Activated T-helper 1 cell treated with Interleukin-2 at 50 U/mL for 16 hours (primary cell): ENCODE measurements around the gene FAM167B.

Experiments
- DNase-seq: peaks from one replicate; pipeline ENCODE4 v3.0.0-alpha.2; 2020; ENCODE audit warnings: low read depth

The FAM167B gene

GRCh38 chr1:32223683-32224082 is 23.3 kb upstream of the FAM167B start:
- no peak for DNase-seq

GRCh38 chr1:32224285-32224684 is 22.7 kb upstream of the FAM167B start:
- no peak for DNase-seq

DNA sequence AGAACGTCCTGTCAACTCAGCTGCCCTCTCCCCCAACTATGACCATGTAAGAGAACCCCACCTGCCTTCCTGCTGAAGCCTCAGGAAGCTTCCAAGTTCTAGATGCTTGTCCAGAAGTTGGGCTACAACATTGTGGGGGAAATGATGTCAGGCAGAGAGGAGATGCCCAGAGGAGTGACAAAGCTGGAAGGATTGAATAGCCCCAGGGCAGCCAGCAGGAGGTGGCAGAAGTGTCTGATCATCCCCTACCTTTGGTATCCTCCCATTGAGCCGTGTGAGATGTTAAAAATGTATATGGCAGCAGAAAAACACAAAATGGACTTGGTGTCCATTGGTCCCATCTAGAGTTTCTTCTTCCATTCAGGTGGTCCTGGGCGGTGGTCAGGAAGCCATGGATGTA is 18.3 kb upstream of the FAM167B start:
- no peak for DNase-seq

DNA sequence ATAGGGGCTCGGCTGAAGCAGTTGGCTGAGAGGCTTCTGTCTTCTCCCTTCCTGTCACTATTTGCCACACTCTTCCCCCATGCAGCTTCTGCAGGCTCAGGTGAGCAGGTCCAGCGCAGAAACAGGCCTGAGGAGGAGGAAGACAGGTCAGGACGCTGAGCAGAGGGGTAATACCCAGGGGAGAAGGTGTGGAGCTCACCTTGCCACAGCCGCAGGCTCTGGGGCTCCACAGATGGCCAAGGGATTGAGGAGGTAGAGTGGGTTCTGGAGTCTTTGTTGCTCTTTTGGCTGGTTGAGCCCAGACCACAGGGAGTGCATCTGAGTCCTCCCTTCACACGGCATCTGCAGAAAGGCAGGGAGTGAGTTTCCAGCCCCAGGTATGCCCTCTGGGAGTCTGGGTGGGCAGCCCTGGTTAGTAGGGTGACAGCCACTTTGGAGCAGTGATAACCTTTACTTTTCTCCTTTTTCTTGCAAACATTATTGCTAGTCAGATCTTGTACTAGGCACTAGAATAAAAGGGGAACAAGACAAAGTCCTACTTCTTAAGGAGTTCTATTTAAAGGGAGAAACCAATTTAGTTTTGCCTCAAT is 15.1 kb upstream of the FAM167B start:
- no peak for DNase-seq

DNA sequence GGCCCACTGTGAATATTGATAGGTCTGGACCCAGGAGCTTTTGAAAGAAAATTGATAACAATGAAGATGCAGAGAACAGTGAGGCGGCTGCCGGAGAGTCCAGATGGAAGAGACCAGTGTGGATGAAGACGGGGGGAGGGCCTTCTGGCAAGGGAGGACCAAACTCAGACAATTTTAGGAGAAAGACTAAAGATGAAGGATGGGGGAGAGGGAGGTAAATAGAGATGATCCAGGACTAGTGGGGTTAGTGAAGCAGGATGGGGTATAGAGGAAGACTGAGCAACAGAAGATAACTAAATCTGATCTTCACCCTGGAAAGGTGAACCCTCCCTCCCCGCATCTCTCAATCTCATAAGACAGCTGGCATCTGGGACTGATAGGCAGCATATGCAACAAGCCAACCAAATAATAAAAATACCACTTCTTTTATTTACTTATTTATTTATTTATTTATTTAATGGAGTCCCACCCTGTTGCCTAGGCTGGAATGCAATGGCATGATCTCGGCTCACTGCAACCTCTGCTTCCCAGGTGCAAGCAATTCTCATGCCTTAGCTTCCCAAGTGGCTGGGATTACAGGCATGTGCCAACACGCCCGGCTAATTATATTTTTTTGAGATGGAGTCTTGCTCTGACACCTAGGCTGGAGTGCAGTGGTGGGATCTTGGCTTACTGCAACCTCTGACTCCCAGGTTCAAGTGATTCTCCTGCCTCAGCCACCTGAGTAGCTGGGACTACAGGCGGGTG is 14.3 kb upstream of the FAM167B start:
- DNase-seq: no peak

DNA sequence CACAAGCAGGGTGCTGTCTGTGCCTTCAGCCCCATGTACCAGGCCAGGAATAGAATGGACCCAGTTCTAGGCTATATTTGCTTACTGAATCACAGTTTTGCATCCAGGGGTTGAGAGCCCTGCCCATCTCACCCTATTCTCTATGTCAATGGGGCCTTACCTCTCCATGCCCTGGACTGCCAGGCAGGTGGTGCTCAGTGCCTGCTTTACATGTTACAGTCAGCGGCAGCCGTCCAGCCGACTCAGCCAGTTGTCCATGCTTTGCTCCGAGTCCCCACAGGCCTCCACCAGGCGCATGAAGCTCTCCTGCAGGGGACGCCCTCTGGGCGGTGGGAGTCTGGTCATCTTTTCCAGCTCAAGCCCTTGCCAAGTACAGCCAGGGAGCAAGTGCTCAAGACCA is 12.2 kb upstream of the FAM167B start:
- DNase-seq: no peak

DNA sequence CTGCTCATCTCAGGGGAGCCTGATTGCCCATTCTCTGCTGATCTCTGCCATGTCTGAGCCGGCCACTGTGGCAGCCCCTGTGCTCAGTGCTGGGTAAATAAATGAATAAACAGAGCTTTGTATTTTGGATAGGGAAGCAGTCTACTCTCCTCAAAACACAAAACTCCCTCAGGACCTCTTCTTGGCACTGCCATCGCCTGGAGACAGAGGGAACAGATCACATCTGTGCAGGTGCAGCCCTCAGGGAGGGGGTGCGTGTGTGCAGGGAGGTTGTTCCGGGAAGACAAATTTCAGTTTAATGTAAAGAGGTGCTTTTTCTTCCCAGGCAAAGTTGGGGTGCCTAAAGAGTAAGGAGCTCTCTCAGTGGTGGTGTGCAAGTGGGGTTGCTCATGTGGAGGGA is 7.7 kb upstream of the FAM167B start:
- no peak for DNase-seq

DNA sequence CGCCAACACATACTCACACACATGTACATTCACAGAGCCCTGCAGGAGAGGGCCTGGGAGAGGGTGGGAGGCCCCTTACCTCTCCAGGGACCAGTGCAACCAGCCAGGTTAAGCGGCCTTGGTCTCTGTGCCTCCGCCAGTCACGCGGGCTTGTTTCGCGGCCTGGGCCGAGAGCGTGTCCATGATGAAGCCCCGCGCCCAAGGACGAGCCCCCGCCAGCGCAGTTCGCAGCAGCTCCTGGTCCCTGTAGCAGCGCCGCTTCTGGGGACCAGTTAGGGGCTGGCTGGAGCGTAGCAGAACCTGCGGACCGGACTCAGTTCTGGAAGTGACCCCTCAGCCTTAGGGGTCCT is 7.3 kb upstream of the FAM167B start:
- no peak for DNase-seq

DNA sequence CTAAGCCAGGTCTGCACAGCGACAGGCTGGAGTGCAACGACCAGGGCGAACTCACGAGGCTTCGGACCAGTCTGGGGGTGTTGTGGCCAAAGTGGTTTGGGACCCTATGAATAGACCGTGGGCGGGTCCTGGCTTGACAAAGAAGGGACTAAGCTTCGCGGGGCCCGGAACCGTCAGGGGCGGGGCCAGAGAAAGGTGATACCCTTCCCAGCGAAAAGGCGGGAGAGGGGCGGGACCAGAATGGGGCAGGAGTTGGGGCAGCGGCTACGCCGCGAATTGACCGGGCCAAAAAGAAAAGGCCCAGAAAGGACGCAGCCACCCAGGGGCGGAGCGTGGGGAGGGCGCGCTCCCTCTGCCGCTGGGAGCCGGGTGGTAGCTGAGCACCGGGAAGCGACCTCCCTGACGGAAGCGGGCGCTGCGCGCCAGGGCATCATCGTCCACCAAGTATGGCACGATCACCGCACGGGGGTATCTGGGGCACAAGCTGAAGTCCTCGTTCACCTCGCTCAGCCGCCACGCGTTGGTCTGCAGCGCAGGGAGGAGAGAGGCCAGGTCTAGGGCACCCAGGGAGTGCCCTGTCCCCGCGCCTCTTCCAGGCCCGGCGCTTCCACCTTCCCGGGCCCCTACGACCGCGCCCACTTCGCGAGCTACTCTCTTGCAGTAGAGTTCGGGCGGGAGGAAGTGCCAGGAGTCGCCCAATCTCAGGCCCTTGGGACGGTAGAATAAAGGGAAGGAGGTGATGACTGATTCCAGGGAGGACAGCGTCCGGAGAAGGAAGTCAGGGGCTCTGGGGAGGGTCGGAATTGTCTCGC is 6.7 kb upstream of the FAM167B start:
- DNase-seq: peak; percentile 53

- DNase-seq: no peak
Measured at GRCh38 chr1:32241001-32241763, 5.8 kb upstream of the FAM167B start.

- no peak for DNase-seq
Measured at GRCh38 chr1:32242341-32242851, 4.6 kb upstream of the FAM167B start.

GRCh38 chr1:32247452-32247851 is 430 bp downstream of the FAM167B start:
- no peak for DNase-seq

DNA sequence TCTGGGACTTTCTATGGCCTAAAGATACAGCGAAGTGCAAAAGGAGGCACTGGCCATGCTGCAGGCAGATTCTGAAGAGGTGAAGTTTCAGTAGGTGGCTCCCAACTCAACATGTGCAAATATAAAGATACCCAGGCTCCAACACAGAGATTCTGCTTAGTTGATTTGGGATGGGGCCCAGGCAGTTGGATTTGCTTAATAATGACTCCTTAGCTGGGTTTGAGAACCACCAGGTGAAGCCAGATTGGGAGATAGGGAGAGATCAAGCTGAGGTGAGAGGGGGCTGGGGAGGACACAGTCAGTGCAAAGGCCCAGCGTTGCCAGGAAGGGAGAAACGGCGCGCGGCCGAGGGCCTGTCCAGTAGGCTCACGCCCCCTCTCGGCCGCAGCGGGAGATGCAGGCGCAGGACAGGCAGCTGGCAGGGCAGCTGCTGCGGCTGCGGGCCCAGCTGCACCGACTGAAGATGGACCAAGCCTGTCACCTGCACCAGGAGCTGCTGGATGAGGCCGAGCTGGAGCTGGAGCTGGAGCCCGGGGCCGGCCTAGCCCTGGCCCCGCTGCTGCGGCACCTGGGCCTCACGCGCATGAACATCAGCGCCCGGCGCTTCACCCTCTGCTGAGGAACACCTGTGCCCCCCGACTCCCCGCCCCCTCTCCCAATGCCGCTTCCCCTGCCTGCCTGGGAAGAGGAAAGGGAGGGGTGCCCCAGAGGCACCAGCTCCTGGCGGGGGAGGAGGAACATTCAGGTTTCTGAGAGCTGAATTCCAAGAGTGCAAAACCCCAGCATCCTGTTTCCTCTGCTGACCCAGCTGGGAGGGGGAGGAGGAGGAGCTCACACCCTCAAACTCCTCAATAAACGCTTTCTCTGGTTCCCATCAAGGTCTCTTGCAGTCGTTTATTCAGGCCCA is 1.2 kb downstream of the FAM167B start:
- DNase-seq: peak; percentile 52

GRCh38 chr1:32249831-32250525 is 3.0 kb downstream of the FAM167B start:
- DNase-seq: peak; percentile 72

DNA sequence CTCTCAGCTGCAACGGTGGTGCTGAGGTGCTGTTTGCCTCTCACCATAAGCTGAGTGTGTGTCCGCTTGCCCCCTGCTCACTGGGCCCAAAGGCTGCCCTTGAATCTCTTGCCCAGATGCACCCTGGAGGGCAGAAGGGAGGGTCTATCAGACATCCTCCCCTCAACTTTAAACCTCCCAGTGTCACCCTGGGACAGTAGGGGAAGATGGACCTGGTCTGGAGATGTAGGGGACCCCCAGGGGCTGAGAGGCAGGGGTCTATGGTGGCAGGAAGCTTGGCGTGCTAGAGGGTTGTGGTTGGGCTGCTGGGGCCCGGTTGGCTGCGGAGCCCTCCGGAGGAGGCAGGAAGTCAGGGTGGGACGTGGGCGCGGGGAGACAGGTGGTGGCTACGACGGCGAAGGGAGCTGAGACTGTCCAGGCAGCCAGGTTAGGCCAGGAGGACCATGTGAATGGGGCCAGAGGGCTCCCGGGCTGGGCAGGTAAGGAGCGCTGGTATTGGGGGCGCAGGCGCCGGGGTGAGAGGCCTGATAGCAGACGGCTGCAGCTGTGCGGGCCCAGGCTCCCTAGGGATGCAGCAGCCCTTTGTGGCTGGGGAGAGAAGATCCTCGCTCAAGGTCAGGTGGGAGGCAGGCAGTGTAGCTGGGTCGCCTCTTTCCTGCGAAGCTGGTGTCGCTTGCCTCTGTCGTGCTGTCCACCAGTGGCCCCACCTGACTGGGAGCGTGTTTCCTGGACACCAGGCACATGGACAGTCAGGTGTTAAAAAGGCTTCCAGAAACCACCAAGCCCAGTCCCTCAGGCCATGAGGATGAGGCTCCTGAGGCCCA is 4.1 kb downstream of the FAM167B start, which contains the start of gene LCK:
LCK (plus strand) TSS at position 373 of the 824 bp plus-strand sequence. CDS start 23,065 bp downstream, outside the sequence.
- peak; percentile 60 for DNase-seq

- no peak for DNase-seq
Measured at GRCh38 chr1:32255072-32256071, 8.3 kb downstream of the FAM167B start.

DNA sequence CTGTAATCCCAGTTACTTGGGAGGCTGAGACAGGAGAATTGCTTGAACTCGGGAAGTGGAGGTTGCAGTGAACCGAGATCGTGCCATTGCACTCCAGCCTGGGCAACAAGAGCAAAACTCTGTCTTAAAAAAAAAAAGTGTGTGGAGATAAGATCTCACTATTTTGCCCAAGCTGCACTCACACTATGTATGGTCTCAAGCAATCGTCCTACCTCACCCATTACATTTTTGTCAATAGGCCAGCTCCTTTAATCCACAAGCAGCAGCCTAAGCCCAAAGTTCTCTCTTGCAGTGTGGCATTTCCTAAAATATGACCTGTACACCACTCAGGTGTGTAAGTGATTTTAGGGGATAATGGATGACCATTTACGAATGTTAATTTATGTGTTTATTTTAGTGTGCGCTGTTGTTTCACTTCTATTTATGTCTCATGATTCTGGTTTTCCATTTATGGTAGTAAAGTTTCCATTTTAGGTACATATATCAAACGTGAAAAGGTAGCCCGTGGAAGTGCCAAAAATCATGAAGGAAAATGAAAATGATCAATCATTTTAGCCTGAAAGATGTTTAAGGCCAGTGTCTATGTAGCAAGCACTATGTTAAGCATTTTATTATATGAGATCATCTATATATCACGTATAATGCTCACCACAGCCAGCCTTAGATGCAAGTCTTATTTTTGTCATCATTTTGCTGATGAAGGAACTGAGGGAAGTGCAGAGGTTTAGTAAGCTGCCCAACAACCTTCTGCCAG is 9.6 kb downstream of the FAM167B start:
- no peak for DNase-seq

DNA sequence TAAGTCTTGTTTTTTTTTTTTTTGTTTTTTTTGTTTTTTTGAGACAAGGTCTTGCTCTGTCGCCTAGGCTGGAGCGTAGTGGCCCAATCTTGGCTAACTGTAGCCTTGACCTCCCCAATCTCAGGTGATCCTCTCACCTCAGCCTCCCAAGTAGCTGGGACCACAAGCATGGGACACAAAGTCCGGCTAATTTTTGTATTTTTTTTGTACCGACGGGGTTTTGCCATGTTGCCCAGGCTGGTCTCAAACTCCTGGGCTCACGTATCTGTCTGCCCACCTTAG is 10.1 kb downstream of the FAM167B start:
- no peak for DNase-seq
